GM19238 (cell line): ENCODE measurements around the gene DDOST.

Experiments
- DNase-seq: peaks from one replicate; pipeline ENCODE4 v3.0.0; 2011; ENCODE audit warnings: low spot score; ENCODE audit not compliant: insufficient read length

Gene DDOST

DNA sequence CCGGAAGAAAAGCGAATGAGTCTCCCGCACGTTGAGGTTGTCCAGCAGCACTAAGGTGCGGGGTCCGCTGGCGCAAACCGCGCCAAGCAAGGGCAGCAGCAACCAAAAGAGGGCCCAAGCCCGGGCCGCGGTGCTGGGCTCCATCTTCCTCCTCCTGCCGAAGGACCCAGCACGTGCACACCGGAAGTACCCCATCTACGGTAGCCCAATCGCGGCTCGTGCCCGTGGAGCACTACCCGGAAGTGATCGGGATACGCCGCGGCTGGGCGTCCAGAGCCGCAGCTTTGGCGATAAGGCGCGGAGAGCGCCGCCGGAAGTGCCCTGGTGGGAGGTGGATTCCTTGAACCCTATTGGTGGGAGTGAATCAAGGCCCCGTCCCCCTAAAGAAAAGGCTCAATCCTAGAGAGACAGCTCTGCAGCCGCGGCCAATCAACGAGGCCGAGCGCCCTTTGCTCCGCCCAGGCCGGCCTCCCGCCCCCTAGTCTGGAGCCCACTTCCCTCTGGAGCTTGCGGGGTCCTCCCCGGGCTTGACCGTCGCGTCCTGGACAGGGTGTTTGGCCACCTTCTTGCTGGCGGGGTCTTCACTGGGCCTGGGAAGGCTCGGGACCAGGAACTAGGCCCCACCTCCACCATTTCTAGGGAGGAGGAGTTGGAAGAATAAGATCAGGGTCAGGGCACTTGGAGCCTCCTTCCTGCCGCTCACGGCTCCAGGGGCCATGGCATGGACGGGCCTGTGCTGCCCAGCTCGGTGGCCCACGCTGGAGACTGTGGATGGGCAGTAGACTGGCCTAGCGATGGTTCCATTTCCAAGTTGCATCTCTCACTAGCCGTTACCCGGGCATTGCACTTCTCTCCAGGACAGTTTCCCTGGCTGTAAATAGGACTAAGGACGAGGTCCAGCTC lies at the start of gene DDOST:
Gene DDOST (minus strand): TSS at position 163 of the 903 bp plus-strand sequence. CDS start 19 bp downstream, at position 144.
- peak; percentile 97 for DNase-seq

DNA sequence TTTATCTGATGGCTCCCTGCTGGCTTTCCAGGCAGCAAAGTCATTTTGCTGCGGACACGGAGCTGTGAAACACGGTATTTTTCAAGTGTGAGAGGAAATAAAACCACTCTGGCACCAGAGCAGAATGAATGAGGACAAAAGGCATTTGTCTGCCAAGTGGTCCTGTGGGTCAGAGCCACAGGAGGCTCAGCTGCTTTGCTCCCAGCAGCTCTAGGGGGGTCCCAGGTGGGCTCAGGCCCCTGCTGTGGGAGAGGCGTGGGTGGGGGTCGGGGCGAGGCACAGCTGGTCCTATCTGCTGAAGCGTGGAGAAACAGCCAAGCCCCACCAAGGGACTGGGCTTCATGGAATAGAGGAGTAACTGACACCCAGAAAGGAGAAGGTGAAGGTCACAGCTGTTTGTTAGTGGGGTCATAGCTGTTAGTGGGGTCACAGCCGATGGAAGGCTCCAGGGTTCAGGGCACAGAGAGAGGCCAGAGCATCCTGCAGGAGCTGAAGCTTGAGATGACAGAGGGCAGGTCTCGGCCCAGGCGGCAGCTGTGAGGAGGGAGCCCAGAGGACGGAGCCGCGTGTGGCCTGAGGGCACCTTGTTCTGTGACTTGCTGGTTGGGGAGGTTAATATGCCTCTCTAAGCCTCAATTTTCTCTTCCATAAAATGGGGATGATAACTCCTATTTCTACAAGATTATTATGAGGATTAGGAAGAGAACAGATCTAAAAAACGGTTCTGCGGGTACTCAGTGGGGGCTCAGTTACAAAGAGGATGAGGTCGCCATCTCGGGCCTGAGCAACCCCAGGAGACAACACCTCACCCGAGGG lies 49.5 kb upstream of the DDOST start:
- no peak for DNase-seq

DNA sequence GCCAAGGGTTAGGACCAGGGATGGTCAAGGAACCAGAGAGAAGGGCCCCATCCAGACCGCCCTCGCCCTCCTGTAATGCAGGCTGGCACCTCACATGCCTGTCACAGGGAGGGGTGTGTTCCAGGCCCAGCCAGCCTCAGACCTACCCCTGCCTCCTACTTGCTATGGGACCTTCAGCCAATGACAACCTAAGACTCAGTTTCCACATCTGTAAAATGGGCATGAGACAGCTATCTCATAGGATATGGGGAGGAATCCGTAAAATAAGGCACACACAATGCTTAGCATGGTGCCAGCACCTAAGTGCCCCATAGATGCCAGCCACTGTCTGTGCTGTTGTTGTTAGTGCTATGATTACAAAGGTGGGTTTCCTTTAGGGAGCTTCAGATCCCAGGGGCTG lies 48.7 kb upstream of the DDOST start:
- no peak for DNase-seq

DNA sequence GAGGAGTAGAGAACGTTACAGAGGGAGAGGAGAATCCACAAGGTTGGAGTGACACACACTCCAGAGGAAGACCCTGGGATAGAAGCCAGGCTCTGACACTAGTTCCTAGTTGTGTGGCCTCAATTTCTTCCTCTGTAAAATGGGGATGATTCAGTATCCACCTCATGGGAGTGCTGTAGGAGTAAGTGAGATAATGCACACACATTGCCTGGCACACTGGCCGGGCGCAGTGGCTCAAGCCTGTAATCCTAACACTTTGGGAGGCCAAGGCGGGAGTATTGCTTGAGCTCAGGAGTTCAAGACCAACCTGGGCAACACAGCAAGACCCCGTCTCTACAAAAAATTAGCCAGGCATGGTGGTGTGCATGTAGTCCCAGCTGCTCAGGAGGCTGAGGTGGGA lies 47.7 kb upstream of the DDOST start:
- DNase-seq, result no peak

DNA sequence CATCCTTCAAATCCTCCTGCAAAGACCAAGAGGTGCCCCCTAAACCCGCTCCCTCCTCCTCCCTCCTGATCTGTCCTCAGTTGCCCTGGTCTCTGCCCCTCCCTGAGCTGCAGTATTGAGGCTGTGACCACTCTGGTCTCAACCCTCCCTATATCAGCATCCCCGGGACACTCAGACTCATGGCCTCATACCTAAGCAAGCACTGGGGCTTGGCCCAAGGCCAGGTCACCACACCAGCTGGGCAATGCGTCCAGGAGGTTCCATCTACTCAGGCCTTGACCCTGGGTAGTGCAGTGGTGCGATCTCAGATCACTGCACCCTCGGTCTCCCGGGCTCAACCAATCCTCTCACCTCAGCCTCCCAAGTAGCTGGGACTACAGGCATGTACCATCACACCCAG lies 46.9 kb upstream of the DDOST start:
- no peak for DNase-seq

DNA sequence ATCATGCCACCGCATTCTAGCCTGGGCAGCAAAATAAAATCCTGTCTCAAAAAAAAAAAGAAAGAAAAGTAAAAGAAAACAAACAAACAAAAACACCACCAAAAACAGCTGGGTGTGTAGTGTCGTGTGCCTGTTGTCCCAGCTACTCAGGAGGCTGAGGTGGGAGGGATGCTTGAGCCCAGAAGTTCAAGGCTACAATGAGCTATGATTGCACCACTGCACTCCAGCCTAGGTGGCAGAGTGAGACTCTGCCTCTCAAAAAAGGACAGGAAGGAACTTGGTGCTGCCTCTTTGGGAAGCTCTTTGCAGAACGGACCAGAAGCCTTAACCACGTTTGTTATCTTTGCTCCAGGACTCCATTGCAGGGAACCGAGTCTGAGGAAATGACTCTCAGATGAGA lies 45.7 kb upstream of the DDOST start:
- no peak for DNase-seq

DNA sequence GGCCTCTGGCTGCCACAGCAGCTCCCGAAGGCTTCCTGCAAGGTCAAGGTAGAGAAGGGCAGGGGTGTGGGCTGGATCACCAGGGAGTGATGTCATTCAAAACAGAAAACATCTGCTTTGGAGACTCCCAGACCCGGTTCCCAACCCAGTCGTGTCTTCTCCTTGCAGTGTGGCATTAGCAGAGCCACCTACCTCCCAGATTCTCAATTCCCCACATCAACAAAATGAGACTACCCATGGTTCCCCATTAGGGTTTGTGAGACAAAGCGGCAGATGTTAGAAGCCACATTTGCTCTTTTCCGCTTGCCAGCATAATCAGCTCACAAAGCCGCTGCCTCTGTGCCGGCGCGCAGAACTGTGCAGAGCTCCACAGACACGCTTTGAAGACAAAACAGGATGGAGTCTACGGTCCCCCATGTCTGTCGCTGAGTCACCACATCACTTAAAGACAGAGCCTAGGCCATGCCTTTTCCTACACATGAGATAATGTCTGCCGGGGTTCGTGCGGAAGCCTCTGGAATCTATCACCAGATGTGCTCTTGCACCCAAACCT lies 44.1 kb upstream of the DDOST start:
- no peak for DNase-seq

DNA sequence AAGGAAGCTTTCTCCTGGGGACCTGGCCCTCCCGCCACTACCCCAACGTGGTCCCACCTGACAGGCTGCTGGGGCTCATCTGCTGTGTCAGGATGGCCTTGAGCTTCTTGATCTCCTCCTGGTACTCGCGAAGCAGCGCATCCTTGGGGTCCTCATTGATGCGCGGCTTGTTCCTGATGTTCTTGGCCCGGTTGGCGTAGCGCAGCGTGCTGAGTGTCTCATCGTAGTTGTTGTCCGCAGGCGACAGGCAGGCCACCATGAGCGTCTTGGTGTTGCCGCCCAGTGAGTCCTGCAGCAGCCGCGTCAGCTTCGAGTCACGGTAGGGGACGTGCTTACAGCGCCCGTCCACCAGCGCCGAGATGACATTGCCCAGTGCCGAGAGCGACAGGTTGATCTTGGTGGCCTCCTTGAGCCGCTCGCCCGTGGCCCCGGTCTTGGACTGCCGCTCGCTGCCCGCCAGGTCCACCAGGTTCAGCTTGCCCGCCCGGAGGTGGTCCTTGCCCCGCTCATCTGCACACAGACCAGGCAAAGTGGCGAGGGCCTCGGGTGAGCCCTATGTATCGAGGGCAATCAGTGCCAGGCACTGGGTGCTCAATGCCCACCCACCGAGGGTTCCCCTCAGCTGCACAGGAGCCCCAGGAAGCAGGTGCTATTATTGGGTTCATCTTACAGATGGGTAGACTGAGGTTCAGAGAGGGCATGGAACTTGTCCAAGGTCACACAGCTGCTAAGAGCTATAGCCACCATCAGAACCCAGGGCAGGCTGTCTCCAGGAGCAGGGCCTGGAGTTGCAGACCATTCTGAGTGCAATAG lies 43.4 kb upstream of the DDOST start:
- no peak for DNase-seq

DNA sequence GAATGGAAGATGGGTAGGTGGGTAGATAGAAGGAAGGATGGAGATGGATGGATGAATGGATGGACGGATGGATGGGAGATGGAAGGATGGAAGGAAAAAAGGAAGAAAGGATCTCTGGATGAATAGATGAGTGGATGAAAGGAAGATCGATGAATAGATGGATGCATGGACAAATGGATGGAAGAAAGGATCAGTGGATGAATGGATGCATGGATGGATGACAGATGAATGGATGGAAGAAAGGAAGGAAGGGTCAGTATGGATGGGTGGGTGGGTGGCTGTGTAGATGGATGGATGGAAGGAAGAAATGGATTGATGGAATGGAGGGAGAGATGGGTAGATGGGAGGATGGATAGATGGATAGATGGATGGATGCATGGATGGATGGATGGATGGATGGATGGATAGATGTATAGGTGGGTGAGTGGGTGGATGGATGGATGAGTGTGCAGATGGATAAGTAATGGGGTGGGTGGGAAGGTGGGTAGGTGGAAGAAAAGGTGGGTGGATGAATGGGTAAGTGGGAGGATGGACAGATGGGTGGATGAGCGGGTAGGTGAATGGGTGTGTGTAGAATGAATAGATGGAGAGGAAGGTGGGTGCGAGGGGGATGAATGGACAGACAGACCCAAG lies 42.1 kb upstream of the DDOST start:
- DNase-seq, result no peak

DNA sequence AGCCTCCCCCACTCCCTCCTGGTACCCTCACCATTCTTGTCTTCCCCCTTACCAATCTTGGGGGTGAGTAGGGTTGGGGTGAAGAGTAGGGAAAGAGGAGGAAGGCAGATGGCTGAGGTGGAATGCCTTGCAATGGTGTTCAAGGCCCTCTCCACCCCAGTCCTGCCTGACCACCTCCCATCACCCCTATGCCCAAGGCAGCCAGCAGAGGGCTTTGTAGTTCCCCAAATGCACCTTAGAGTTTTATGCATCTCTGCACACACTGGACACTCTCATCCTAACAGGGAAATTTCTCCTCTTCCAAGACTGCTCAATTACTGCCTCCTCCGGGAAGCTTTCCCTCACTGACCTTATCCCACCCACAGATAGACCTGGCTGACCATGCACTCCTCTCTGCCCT lies 41.2 kb upstream of the DDOST start:
- DNase-seq, result no peak

DNA sequence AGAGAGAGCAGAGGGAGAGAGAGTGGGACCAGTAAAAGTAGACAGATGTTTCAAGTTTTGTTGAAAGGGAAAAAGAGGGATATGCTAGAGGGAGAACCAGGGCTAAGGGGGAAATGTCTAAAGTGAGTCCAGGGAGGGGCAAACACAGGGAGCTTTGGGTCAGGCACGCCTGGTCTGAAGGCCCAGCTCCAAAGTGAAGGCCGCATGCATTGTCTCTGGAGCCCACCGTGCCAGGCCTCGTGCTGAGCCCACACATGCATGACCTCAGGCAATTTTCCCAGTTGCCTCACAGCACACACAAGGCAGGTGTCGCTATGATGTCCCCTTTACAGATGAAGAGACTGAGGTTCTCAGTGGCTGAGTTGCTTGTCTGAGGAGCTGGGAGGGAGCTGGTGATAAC lies 40.7 kb upstream of the DDOST start:
- no peak for DNase-seq

DNA sequence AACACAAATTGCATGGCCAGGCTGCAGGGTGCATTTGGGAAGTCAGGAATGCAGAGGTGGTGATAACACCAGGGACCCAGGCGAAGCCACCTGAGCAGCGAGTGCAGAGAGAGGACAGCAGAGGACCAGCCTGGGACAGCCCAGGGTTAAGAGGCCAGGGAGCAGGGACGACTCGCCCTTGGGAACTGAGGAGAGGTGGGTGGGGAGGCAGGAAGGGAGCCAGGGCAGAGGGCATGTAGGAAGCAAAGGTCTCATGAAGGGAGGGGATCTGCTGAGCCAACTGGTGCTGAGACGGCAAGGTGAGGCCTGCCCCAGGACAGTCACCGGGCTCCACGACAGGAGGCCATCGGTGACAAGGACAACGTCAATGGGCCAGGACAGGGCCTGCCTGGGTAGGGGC lies 40.3 kb upstream of the DDOST start:
- DNase-seq, result no peak

DNA sequence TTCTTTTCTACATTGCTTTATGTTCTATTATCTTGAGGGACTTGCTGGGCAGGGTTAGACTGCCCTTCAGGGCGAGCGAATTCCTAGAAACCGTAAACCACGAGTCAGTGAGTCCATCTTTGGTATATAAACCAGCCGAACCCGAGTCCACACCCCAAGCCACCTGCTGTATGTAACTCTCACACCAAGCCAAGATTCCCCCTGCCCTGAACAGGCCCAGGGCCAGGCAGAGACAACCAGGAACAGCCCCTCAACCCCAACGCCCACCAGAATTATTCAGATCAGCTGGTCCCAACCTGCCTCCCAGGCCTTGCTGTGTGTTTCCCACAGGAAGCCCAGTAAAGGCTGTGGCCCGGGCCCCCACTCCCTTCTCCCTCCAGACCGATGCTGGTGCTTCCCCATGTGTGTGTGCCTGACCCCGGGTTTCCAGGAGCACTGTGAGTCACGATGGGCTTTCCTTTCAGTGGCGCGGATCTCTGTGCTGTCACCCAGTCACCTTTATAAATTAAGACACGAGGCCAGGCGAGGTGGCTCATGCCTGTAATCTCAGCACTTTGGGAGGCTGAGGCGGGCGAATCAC lies 39.6 kb upstream of the DDOST start:
- no peak for DNase-seq

DNA sequence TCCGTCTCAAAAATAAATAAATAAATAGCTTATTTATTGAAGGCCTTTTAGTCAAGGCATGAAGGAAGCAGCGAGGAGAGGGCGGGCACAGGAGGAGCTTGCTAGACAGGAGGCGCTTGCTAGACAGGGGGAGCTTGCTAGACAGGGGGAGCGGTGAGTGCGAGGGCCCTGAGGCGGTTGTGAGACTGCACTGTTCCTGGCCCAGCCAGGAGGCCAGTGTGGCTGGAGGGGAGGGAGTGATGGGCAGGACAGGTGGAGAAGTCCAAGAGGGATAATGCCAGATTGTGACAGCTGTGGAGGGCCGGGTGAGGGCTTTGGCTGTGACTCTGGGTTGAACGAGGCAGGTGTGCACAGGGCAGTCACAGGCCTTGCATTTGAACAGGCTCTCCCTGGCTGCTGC lies 38.4 kb upstream of the DDOST start:
- DNase-seq, result no peak

DNA sequence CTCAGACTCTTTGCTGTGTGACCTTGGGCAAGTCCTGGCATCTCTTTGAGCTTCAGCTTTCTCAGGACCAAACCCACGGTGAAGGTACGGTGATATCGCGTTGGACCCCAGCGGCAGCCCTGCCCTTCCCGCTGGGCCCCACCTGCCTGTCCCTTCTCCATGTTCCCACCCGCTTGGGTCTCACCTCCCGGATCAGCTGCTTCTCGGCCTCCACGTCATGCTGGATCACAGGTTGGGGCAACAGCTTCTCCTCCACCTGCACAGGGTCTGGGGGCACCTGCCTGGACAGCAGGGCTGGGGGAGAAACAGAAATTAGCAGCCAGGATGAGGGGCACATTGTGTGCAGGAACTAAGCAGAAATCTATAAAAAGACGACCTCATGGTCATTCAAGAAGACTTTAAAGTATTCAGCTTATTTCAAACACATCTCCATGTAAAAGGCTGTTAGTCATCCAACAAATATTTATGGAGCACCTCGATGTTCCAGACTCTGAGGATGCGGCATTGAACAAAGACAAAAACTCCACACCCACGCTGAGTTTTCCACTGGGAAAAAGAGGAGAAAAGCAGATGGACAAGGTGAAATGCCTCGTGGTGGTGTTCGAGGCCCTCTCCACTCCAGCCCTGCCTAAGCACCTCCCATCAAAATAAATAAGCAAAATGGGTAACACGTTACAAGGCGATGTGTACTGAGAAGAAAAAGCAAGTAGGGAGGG lies 37.2 kb upstream of the DDOST start:
- DNase-seq, result no peak

DNA sequence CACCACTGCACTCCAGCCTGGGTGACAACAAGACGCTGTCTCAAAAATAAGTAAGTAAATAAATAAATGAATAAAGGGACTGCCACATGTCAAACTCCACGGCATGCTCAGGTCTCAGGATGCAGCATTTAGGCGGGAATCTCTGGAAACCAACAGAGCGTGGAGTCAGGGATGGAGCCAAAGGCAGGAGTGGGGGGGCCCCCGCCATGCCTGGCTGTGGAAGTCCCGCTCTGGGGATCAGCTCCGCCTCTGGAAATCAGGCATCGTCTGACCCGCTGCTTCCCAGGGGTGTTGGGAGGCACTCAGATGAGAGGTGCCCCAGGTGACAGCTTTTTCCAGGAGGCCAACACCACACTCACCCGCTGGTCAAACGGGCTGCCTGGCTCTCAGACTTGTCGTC lies 36.4 kb upstream of the DDOST start:
- no peak for DNase-seq

DNA sequence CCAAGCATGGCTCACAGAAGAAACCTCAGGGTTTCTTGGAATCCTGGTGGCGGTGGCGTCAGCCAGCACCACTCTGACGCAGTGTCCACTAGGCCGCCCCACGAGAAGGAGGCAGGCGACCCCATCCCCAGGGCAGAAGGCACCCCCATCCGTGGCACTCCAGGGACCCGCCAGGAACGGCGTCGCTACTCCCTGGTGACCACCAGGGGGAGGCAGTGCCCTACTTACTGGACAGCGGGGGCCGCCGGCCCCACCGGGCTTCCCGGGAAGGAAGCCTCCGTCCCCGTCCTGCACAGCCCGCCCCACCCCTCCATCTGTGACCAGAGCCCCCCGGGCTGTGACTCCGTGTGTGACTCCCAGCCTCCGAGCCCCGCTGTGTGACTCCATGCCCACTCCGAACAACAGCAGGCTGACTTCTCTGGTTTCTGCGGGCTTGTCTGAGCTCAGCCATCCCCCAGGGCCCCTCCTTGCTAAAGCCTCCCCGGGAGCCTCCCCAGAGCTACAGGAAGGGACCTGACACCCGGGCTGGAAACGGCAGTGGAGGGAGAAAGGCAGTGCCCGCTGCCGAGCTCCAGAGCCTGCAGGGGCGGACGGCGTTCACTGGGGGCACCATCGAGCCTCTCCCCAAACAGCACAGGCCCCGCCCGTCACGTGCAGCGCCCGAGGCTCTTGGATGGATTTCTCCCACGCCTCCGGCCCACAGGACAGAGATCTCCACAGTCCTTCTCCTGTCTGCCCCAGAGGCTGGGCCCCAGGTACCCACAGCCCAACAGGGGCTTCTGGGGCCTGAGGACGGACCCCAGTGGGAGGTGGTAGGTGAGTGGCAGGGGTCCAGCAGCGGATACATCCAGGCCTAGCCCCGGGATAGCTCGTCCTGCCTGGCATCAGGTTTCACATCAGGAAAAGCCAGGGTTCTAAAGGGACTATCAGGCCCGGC lies 35.5 kb upstream of the DDOST start:
- DNase-seq, result peak; percentile 93

DNA sequence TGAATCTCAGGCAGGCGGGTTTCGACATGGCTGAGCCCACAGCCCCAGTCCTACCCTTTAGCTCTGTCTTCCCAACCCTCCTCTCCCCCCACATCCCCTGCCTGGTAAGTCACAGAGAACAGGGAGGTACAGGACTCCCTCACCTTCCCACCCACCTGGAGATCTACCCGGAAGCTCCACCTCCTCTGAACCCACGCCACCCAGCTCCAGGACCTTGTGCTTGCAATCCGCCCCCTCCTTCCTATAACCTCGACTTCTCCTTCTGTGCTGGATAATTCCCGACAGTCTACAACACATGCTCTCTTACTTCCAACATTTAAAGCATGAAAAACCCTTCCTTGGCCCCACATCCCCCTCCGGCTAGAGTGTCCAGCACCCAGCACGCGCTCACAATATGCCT lies 34.3 kb upstream of the DDOST start:
- no peak for DNase-seq

DNA sequence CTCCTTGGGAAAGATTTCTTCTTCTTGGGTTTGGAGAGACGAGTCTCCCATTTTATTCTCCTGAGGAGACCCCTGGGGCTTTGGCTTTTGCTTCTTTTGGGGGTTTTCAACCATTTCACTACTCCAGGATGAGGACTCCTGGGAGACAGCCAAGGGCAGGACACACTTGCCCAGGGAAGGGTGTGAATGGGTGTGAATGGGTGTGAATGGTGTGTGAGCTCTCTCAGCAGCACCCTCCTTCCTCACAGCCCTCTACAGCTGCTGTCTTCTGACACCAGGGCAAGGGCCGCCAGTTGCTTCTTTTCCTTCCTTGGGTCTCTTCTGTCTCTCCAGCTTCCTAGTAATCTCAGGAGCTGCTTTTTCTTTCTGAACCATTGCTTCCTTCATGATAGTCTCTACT lies 32.5 kb upstream of the DDOST start:
- DNase-seq, result no peak
